Measurements from ENCODE around the gene HOXD3. TPM values are rescaled to one million over a fixed set of nuclear protein-coding genes. Genes with fewer than 3 reads are reported as not detected.

The HOXD3 gene
- polyA plus RNA-seq, 3 donors, result not detected

DNA sequence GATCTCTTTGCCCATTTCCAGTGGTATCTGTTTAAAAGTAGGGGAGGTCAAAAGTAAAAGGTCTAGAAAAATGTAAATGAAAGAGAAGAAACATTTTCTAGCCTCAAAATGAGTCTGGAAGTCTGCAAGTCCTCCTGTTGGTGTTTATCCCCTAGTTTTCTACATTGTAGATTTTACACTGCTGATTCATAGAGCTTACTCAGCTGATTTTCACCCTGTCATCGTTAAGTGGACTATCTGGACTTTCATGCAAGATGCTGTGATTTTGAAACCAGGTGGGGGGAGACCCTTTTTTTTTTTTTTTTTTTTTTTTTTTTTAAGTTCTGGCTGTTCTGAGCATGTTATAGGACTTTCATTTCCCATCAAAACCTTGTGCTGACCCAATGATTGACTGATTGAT lies 10.3 kb downstream of the HOXD3 start:
- H3K4me1 Mint-ChIP-seq, result no peaks in the 10 kb centered on the region
- no peak for DNase-seq
- peaks cover 0 to 45% (median 26%) of the 10 kb centered on the region in 7 donors for H3K9me3 Mint-ChIP-seq
- Histone ChIP-seq H3K4me3 (replicated peaks in 1 of 3; ENCODE audit: low read depth in 2 of 3, low read length in 3 of 3) (no peak overlapping the region), H3K9ac (ENCODE audit: insufficient read depth, low read length, poor library complexity, severe bottlenecking) (no peak overlapping the region), H3K27me3 (ENCODE audit: control insufficient read depth in 2 of 2, insufficient read depth in 2 of 2, low read length in 2 of 2) (peaks cover 83 to 100% of the 10 kb centered on the region in 2 donors), H3K4me2 (replicated peaks; ENCODE audit: extremely low read depth, low read length, poor library complexity, severe bottlenecking) (no peak overlapping the region), H3K36me3 (replicated peaks in 1 of 2; ENCODE audit: control insufficient read depth in 1 of 2, insufficient read depth in 2 of 2, low read length in 2 of 2) (no peaks in the 10 kb centered on the region), H3K79me2 (ENCODE audit: insufficient read depth, low read length) (no peaks in the 10 kb centered on the region), H3K9me3 (replicated peaks in 1 of 2; ENCODE audit: control insufficient read depth in 1 of 2, insufficient read depth in 1 of 2, low read length in 2 of 2) (peaks cover 0 to 48% of the 10 kb centered on the region in 2 donors), H3K27ac (ENCODE audit: low read depth in 1 of 2, low read length in 2 of 2) (no peak overlapping the region), H3K4me1 (ENCODE audit: control insufficient read depth in 1 of 2, insufficient read depth in 2 of 2, low read length in 2 of 2) (no peaks in the 10 kb centered on the region), H2AFZ (ENCODE audit: insufficient read depth, low read depth, low read length, poor library complexity, severe bottlenecking) (no peak overlapping the region), H4K20me1 (ENCODE audit: insufficient read depth, low read length) (no peaks in the 10 kb centered on the region)
- peaks cover 92 to 100% (median 100%) of the 10 kb centered on the region in 3 donors for H3K27me3 Mint-ChIP-seq (ENCODE audit: low read depth in 3 of 3)
- H3K27ac Mint-ChIP-seq, result no peak overlapping the region
- peak overlapping the region in 1 of 2 donors; percentile 69 for H3K4me3 Mint-ChIP-seq
- peaks cover 0 to 8% of the 10 kb centered on the region in 2 donors for H3K36me3 Mint-ChIP-seq
- intact Hi-C loops (cut with micrococcal nuclease), result no loop called here
- WGBS (ENCODE audit: insufficient coverage), result no CpG with 5 or more reads among the region's 1 CpG
- TF ChIP-seq, protein P1, sequence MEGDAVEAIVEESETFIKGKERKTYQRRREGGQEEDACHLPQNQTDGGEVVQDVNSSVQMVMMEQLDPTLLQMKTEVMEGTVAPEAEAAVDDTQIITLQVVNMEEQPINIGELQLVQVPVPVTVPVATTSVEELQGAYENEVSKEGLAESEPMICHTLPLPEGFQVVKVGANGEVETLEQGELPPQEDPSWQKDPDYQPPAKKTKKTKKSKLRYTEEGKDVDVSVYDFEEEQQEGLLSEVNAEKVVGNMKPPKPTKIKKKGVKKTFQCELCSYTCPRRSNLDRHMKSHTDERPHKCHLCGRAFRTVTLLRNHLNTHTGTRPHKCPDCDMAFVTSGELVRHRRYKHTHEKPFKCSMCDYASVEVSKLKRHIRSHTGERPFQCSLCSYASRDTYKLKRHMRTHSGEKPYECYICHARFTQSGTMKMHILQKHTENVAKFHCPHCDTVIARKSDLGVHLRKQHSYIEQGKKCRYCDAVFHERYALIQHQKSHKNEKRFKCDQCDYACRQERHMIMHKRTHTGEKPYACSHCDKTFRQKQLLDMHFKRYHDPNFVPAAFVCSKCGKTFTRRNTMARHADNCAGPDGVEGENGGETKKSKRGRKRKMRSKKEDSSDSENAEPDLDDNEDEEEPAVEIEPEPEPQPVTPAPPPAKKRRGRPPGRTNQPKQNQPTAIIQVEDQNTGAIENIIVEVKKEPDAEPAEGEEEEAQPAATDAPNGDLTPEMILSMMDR (IDR thresholded peaks at IDR 0.05), result no peak

DNA sequence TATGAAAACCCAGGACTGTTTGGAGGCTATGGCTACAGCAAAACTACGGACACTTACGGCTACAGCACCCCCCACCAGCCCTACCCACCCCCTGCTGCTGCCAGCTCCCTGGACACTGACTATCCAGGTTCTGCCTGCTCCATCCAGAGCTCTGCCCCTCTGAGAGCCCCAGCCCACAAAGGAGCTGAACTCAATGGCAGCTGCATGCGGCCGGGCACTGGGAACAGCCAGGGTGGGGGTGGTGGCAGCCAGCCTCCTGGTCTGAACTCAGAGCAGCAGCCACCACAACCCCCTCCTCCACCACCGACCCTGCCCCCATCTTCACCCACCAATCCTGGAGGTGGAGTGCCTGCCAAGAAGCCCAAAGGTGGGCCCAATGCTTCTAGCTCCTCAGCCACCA lies 12.1 kb downstream of the HOXD3 start:
- peaks cover 88 to 100% of the 10 kb centered on the region in 2 donors for H3K27me3 ChIP-seq (ENCODE audit: control insufficient read depth in 2 of 2, insufficient read depth in 2 of 2, low read length in 2 of 2)
- H3K27ac Mint-ChIP-seq, result no peak overlapping the region
- TF ChIP-seq, protein P1 (IDR thresholded peaks at IDR 0.05), result no peak
- peaks cover 0 to 3% of the 10 kb centered on the region in 2 donors for H3K36me3 Mint-ChIP-seq
- H2AFZ ChIP-seq (ENCODE audit: insufficient read depth, low read depth, low read length, poor library complexity, severe bottlenecking), result no peak overlapping the region
- H3K4me1 ChIP-seq (ENCODE audit: control insufficient read depth in 1 of 2, insufficient read depth in 2 of 2, low read length in 2 of 2), result no peaks in the 10 kb centered on the region
- peaks cover 0 to 43% of the 10 kb centered on the region in 2 donors for H3K9me3 ChIP-seq (replicated peaks in 1 of 2; ENCODE audit: control insufficient read depth in 1 of 2, insufficient read depth in 1 of 2, low read length in 2 of 2)
- no peaks in the 10 kb centered on the region for H3K79me2 ChIP-seq (ENCODE audit: insufficient read depth, low read length)
- no peak overlapping the region for H3K4me3 ChIP-seq (replicated peaks in 1 of 3; ENCODE audit: low read depth in 2 of 3, low read length in 3 of 3)
- no peak overlapping the region for H3K9ac ChIP-seq (ENCODE audit: insufficient read depth, low read length, poor library complexity, severe bottlenecking)
- no peak for DNase-seq
- peak overlapping the region in 1 of 2 donors; percentile 52 for H3K4me3 Mint-ChIP-seq
- peaks cover 0 to 37% (median 15%) of the 10 kb centered on the region in 7 donors for H3K9me3 Mint-ChIP-seq
- intact Hi-C loops (cut with micrococcal nuclease), result no loop called here
- no peaks in the 10 kb centered on the region for H3K4me1 Mint-ChIP-seq
- H4K20me1 ChIP-seq (ENCODE audit: insufficient read depth, low read length), result no peaks in the 10 kb centered on the region
- H3K4me2 ChIP-seq (replicated peaks; ENCODE audit: extremely low read depth, low read length, poor library complexity, severe bottlenecking), result no peak overlapping the region
- 83% methylated on average over 5 of the region's 5 CpGs for WGBS (ENCODE audit: insufficient coverage)
- no peak overlapping the region for H3K27ac ChIP-seq (ENCODE audit: low read depth in 1 of 2, low read length in 2 of 2)
- no peaks in the 10 kb centered on the region for H3K36me3 ChIP-seq (replicated peaks in 1 of 2; ENCODE audit: control insufficient read depth in 1 of 2, insufficient read depth in 2 of 2, low read length in 2 of 2)
- H3K27me3 Mint-ChIP-seq (ENCODE audit: low read depth in 3 of 3), result peaks cover 92 to 100% (median 100%) of the 10 kb centered on the region in 3 donors

Data from CD14-positive monocyte (primary cell).